ENCODE data around the gene PCCB.
"Not testable (repeated sequence)": the region's sequence is repeated elsewhere in the genome, so short reads cannot be mapped to it uniquely, and the experiment has no call there.

Gene PCCB

GRCh38 chr3:136250059-136250902 lies at the start of gene PCCB:
PCCB (plus strand) TSS chr3:136250340; CDS start chr3:136250376, 36 bp downstream.
- TF ChIP-seq FOXP2 (optimal IDR thresholded peaks at IDR 0.05; ENCODE audit: control extremely low read depth, extremely low read length, insufficient read depth) (no peak), EZH2 (IDR thresholded peaks at IDR 0.05) (no peak), POLR2AphosphoS5 (IDR thresholded peaks at IDR 0.05; ENCODE audit: borderline replicate concordance, low read depth, low read length) (peak; percentile 95; the same call in 1 of the 2 replicates)
- H3K36me3 ChIP-seq (ENCODE audit: insufficient read depth, low read length) = peaks cover 3% of the 10 kb centered on the region
- peak within 1 kb of the TSS; percentile 93 for H3K4me3 ChIP-seq

GRCh38 chr3:136207489-136208115 lies 42.5 kb upstream of the PCCB start:
- TF ChIP-seq POLR2AphosphoS5 (IDR thresholded peaks at IDR 0.05; ENCODE audit: borderline replicate concordance, low read depth, low read length) (no peak; the same call in 1 of the 2 replicates), EZH2 (IDR thresholded peaks at IDR 0.05) (no peak), FOXP2 (optimal IDR thresholded peaks at IDR 0.05; ENCODE audit: control extremely low read depth, extremely low read length, insufficient read depth) (peak; percentile 38)
- H3K9ac ChIP-seq (ENCODE audit: insufficient read length) = no peak overlapping the region
- H3K4me3 ChIP-seq = peak overlapping the region; percentile 44
- no peaks in the 10 kb centered on the region for H3K36me3 ChIP-seq (ENCODE audit: insufficient read depth, low read length)
- no peak for DNase-seq (ENCODE audit: low read depth, low spot score)
- H3K27ac ChIP-seq = no peak overlapping the region; the same call in 1 of the 2 replicates
- no peaks in the 10 kb centered on the region for H3K9me3 ChIP-seq (ENCODE audit: low read depth, low read length)

More at GRCh38 chr3:136250059-136250902, at the start of gene PCCB:
- peak; percentile 71 for DNase-seq (ENCODE audit: low read depth, low spot score)
- Histone ChIP-seq H3K9ac (ENCODE audit: insufficient read length) (peak within 1 kb of the TSS; percentile 92), H3K9me3 (ENCODE audit: low read depth, low read length) (no peaks in the 10 kb centered on the region), H3K27ac (peak within 1 kb of the TSS; percentile 84)

DNA sequence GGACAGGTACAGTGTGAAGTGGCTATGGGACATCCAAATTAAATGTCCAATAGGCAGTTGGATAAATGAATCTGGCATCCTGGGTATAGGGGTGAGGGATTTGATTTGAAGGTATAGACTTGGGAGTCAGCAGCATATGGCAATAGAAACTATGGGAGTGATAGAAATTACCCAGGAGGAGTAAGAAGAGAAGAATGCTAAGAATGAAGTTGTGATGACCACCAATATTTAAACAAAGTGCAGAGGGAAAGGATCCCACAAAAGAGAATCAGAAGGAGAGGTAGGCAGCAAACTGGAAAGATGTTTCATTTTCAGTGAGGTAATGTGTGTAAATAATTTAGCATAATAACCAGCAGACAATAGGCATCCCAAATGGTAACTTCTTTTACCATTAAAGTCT lies 40.2 kb upstream of the PCCB start:
- Histone ChIP-seq H3K27ac (no peak overlapping the region), H3K4me3 (no peak overlapping the region), H3K36me3 (ENCODE audit: insufficient read depth, low read length) (no peaks in the 10 kb centered on the region), H3K9me3 (ENCODE audit: low read depth, low read length) (no peaks in the 10 kb centered on the region), H3K9ac (ENCODE audit: insufficient read length) (no peak overlapping the region)
- DNase-seq (ENCODE audit: low read depth, low spot score) = no peak
- TF ChIP-seq EZH2 (IDR thresholded peaks at IDR 0.05) = no peak
- no peak for TF ChIP-seq FOXP2 (optimal IDR thresholded peaks at IDR 0.05; ENCODE audit: control extremely low read depth, extremely low read length, insufficient read depth)
- no peak for TF ChIP-seq POLR2AphosphoS5 (IDR thresholded peaks at IDR 0.05; ENCODE audit: borderline replicate concordance, low read depth, low read length)

- Histone ChIP-seq H3K27ac (no peak overlapping the region), H3K4me3 (no peak overlapping the region), H3K9me3 (ENCODE audit: low read depth, low read length) (no peaks in the 10 kb centered on the region), H3K9ac (ENCODE audit: insufficient read length) (no peak overlapping the region), H3K36me3 (ENCODE audit: insufficient read depth, low read length) (no peaks in the 10 kb centered on the region)
- no peak for TF ChIP-seq FOXP2 (optimal IDR thresholded peaks at IDR 0.05; ENCODE audit: control extremely low read depth, extremely low read length, insufficient read depth)
- no peak for TF ChIP-seq EZH2 (IDR thresholded peaks at IDR 0.05)
- no peak for TF ChIP-seq POLR2AphosphoS5 (IDR thresholded peaks at IDR 0.05; ENCODE audit: borderline replicate concordance, low read depth, low read length)
- no peak for DNase-seq (ENCODE audit: low read depth, low spot score)
Measured at GRCh38 chr3:136211547-136211946, 38.6 kb upstream of the PCCB start.

- H3K9me3 ChIP-seq (ENCODE audit: low read depth, low read length); DNase-seq (ENCODE audit: low read depth, low spot score); H3K4me3 ChIP-seq; H3K9ac ChIP-seq (ENCODE audit: insufficient read length); H3K27ac ChIP-seq; H3K36me3 ChIP-seq (ENCODE audit: insufficient read depth, low read length): not testable (repeated sequence)
Measured at GRCh38 chr3:136222746-136223145, 27.4 kb upstream of the PCCB start.

- TF ChIP-seq FOXP2 (optimal IDR thresholded peaks at IDR 0.05; ENCODE audit: control extremely low read depth, extremely low read length, insufficient read depth) (no peak), POLR2AphosphoS5 (IDR thresholded peaks at IDR 0.05; ENCODE audit: borderline replicate concordance, low read depth, low read length) (no peak), EZH2 (IDR thresholded peaks at IDR 0.05) (no peak)
- H3K9me3 ChIP-seq (ENCODE audit: low read depth, low read length) = no peaks in the 10 kb centered on the region
- H3K4me3 ChIP-seq = no peak overlapping the region
- H3K27ac ChIP-seq = no peak overlapping the region
- no peaks in the 10 kb centered on the region for H3K36me3 ChIP-seq (ENCODE audit: insufficient read depth, low read length)
- no peak for DNase-seq (ENCODE audit: low read depth, low spot score)
- no peak overlapping the region for H3K9ac ChIP-seq (ENCODE audit: insufficient read length)
Measured at GRCh38 chr3:136232413-136232812, 17.7 kb upstream of the PCCB start.

- TF ChIP-seq FOXP2 (optimal IDR thresholded peaks at IDR 0.05; ENCODE audit: control extremely low read depth, extremely low read length, insufficient read depth) = no peak
- Histone ChIP-seq H3K36me3 (ENCODE audit: insufficient read depth, low read length) (no peaks in the 10 kb centered on the region), H3K4me3 (no peak overlapping the region), H3K9ac (ENCODE audit: insufficient read length) (no peak overlapping the region), H3K27ac (no peak overlapping the region), H3K9me3 (ENCODE audit: low read depth, low read length) (no peaks in the 10 kb centered on the region)
- DNase-seq (ENCODE audit: low read depth, low spot score) = no peak
Measured at GRCh38 chr3:136235545-136235944, 14.6 kb upstream of the PCCB start.

DNA sequence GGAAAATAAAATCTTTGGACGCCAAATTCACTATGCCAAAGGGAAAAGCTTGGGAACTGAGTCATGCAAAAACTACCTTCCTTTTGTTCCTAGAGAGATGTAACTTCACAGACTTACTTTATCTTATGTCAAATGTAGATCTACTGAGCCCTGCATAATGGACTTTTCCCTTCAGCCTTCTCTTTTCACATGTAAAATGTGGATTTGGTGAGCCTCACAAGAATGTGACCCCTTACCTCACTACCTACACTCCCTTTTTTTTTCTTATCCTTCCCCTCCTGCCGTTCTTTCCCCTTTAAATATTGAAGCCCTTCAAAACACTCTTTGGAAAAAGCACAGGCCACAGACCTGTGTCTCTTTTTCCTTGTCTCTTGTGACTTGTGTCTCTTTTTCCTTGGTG lies 14.0 kb upstream of the PCCB start:
- DNase-seq (ENCODE audit: low read depth, low spot score) = no peak
- H3K9ac ChIP-seq (ENCODE audit: insufficient read length) = no peak overlapping the region
- no peak overlapping the region for H3K4me3 ChIP-seq
- H3K27ac ChIP-seq = no peak overlapping the region
- no peak for TF ChIP-seq POLR2AphosphoS5 (IDR thresholded peaks at IDR 0.05; ENCODE audit: borderline replicate concordance, low read depth, low read length)
- TF ChIP-seq FOXP2 (optimal IDR thresholded peaks at IDR 0.05; ENCODE audit: control extremely low read depth, extremely low read length, insufficient read depth) = no peak
- no peak for TF ChIP-seq EZH2 (IDR thresholded peaks at IDR 0.05)
- H3K36me3 ChIP-seq (ENCODE audit: insufficient read depth, low read length) = no peaks in the 10 kb centered on the region
- H3K9me3 ChIP-seq (ENCODE audit: low read depth, low read length) = no peaks in the 10 kb centered on the region
